GM23248 (cell line): ENCODE measurements around the gene MX1. TPM values are rescaled to one million over a fixed set of nuclear protein-coding genes. Genes with fewer than 3 reads are reported as not detected.

Source experiments
- DNase-seq: peaks from one replicate; pipeline ENCODE4 v3.0.0-alpha.2; 2015
- H2AFZ ChIP-seq: fragments of 200-600 bp; sonication (generic); 2 replicates; pipeline ENCODE4 v1.6.1; 2016; ENCODE audit warnings: antibody characterized with exemption
- H3F3A ChIP-seq: fragments of 200-600 bp; sonication (generic); 2 replicates; pipeline ENCODE4 v1.6.1; 2016; ENCODE audit warnings: mild to moderate bottlenecking, antibody characterized with exemption, mixed run types; ENCODE audit not compliant: insufficient read depth
- H3K27ac ChIP-seq: fragments of 200-600 bp; sonication (generic); 2 replicates; pipeline ENCODE4 v1.5.1; 2016; ENCODE audit warnings: mild to moderate bottlenecking
- H3K27me3 ChIP-seq: fragments of 200-600 bp; sonication (generic); replicated peaks from 2 replicates; pipeline ENCODE4 v1.6.1; 2016; ENCODE audit warnings: mild to moderate bottlenecking; ENCODE audit not compliant: insufficient read depth
- H3K36me3 ChIP-seq: fragments of 200-600 bp; sonication (generic); 2 replicates; pipeline ENCODE4 v1.6.1; 2016; ENCODE audit warnings: low read depth, mild to moderate bottlenecking
- H3K4me1 ChIP-seq: fragments of 200-600 bp; sonication (generic); 2 replicates; pipeline ENCODE4 v1.6.1; 2016; ENCODE audit warnings: mild to moderate bottlenecking; ENCODE audit not compliant: insufficient read depth
- H3K4me2 ChIP-seq: fragments of 200-600 bp; sonication (generic); one replicate; pipeline ENCODE4 v1.6.1; 2016; ENCODE audit warnings: mild to moderate bottlenecking; ENCODE audit not compliant: unreplicated experiment
- H3K4me3 ChIP-seq: fragments of 200-600 bp; sonication (generic); 2 replicates; pipeline ENCODE4 v1.5.1; 2016; ENCODE audit warnings: mild to moderate bottlenecking
- H3K79me2 ChIP-seq: fragments of 200-600 bp; sonication (generic); 2 replicates; pipeline ENCODE4 v1.6.1; 2016; ENCODE audit warnings: mild to moderate bottlenecking; ENCODE audit not compliant: insufficient read depth
- H3K9ac ChIP-seq: fragments of 200-600 bp; sonication (generic); 2 replicates; pipeline ENCODE4 v1.6.1; 2016; ENCODE audit warnings: mild to moderate bottlenecking
- H3K9me2 ChIP-seq: fragments of 200-600 bp; sonication (generic); 2 replicates; pipeline ENCODE4 v1.6.1; 2016; ENCODE audit warnings: mixed run types, mild to moderate bottlenecking, moderate library complexity; ENCODE audit not compliant: insufficient read depth
- H3K9me3 ChIP-seq: fragments of 200-600 bp; sonication (generic); one replicate; pipeline ENCODE4 v1.6.1; 2017; ENCODE audit warnings: low read depth
- H4K20me1 ChIP-seq: fragments of 200-600 bp; sonication (generic); 2 replicates; pipeline ENCODE4 v1.6.0; 2016; ENCODE audit not compliant: insufficient read depth
- EZH2 ChIP-seq: fragments of 200-600 bp; sonication (generic); IDR thresholded peaks from 2 replicates; pipeline ENCODE4 v1.6.1; 2018; ENCODE audit warnings: antibody characterized with exemption, mild to moderate bottlenecking; ENCODE audit not compliant: insufficient read depth, poor library complexity, severe bottlenecking
- EZH2phosphoT487 ChIP-seq: fragments of 200-600 bp; sonication (generic); IDR thresholded peaks from 2 replicates; pipeline ENCODE4 v1.6.1; 2018; ENCODE audit warnings: antibody characterized with exemption, moderate library complexity, mild to moderate bottlenecking, low read depth; ENCODE audit not compliant: insufficient read depth
- WGBS, 2 experiments: methylation state at CpG; one replicate each; pipeline ENCODE4 v1.1.6; 2015 to 2017; ENCODE audit warnings: low lambda C conversion rate in 2 of 2, low coverage in 1 of 2; ENCODE audit errors: missing lambda C conversion rate in 2 of 2; 5-methylcytosine and 5-hydroxymethylcytosine counted together
- in situ Hi-C: fragments of 300-500 bp; cut with MboI; formaldehyde crosslinking; loops from 2 replicates; pipeline ENCODE4 v1.15.0; 2020
- polyA plus RNA-seq: library from polyadenylated mRNA; unstranded; fragments of >200 nt; fragmentation: Nextera tagmentation; extraction: Ambion mirVana; gene quantifications from 2 replicates; pipeline ENCODE4 v1.2.1, GENCODE V29; 2016
- total RNA-seq: library from RNA; depleted of rRNA; stranded (reverse); fragments of >200 nt; shearing (Covaris generic); gene quantifications from 2 replicates; pipeline ENCODE4 v1.2.3, GENCODE V29; 2014

The MX1 gene
- total and polyA plus RNA-seq, 2 experiments from 2014 or later, result 1.6 to 1.9 TPM

DNA sequence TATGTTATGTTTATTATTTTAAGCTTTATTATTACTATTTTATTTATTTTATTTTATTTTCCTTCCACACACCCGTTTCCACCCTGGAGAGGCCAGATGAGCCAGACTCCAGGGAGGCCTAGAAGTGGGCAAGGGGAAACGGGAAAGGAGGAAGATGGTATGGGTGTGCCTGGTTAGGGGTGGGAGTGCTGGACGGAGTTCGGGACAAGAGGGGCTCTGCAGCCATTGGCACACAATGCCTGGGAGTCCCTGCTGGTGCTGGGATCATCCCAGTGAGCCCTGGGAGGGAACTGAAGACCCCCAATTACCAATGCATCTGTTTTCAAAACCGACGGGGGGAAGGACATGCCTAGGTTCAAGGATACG lies 468 bp upstream of the MX1 start:
- Histone ChIP-seq H3K9ac (peak overlapping the region; percentile 66), H3K4me1 (0 out of 2 replicates have a peak, but pooled peaks cover 3% of the 10 kb centered on the region), H3K27me3 (peaks cover 6% of the 10 kb centered on the region), H3K4me3 (peak overlapping the region; percentile 78), H3K4me2 (peak overlapping the region; percentile 90), H2AFZ (peak overlapping the region; percentile 80), H4K20me1 (no peaks in the 10 kb centered on the region), H3K36me3 (no peaks in the 10 kb centered on the region), H3F3A (no peaks in the 10 kb centered on the region), H3K79me2 (no peaks in the 10 kb centered on the region), H3K9me2 (no peaks in the 10 kb centered on the region), H3K9me3 (no peaks in the 10 kb centered on the region), H3K27ac (no peak overlapping the region)
- 63% methylated on average over 7 of the region's 7 CpGs for WGBS, 2 experiments
- no peak for DNase-seq
- in situ Hi-C loops, result no loop called here
- TF ChIP-seq EZH2phosphoT487 (no peak), EZH2 (no peak)

DNA sequence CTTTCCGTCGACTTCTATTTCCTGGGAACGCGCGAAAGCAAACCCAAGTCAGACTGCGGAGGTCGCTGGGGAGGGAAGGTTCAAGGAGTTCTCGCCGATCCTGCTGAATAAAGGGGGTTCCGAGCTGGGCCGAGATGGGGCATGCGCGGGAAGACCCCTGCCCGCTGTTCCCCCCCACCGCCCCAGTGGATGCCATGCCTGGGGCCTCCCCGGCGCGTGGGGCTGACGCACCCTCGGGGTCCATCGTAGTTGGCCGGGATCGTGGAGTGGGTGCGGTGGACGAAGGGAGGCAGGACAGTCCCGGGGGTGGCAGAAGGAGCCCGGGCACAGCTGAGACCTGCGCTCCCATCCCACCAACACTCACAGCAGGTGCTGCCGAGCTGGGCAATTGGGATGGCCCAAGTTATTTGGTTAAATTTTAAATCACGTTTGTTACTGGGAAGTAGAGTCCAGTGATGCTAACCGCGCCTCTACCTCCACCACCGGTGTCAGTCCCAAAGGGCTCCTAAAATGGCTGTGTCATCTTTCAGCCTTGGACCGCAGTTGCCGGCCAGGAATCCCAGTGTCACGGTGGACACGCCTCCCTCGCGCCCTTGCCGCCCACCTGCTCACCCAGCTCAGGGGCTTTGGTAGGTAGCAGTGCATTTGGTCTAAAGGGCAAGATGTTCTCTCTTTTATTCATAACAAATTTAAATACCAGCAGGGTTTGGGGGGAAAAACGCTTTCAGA lies 801 bp downstream of the MX1 start:
- TF ChIP-seq EZH2, result no peak
- TF ChIP-seq EZH2phosphoT487, result no peak
- Histone ChIP-seq H3K9me2 (no peaks in the 10 kb centered on the region), H3K4me1 (no peaks in the 10 kb centered on the region), H3K9ac (peak overlapping the region; percentile 66), H3K9me3 (no peaks in the 10 kb centered on the region), H3F3A (no peaks in the 10 kb centered on the region), H2AFZ (peak overlapping the region; percentile 80), H3K27ac (no peak overlapping the region), H3K36me3 (no peaks in the 10 kb centered on the region), H3K27me3 (peaks cover 6% of the 10 kb centered on the region), H3K4me2 (peak overlapping the region; percentile 90), H4K20me1 (no peaks in the 10 kb centered on the region), H3K4me3 (peak overlapping the region; percentile 78), H3K79me2 (no peaks in the 10 kb centered on the region)
- in situ Hi-C loops, result no loop called here
- DNase-seq, result no peak
- WGBS, 2 experiments, result 33 to 47% methylated on average over 29 to 41 of the region's 41 CpGs

GRCh38 chr21:41427556-41427955 lies 1.5 kb downstream of the MX1 start:
- in situ Hi-C loops, result no loop called here
- H3F3A ChIP-seq, result no peaks in the 10 kb centered on the region
- 90 to 92% methylated on average over 8 of the region's 8 CpGs for WGBS, 2 experiments

GRCh38 chr21:41428311-41428710 lies 2.3 kb downstream of the MX1 start:
- Histone ChIP-seq H3K9ac (no peak overlapping the region), H3K79me2 (no peaks in the 10 kb centered on the region), H2AFZ (no peak overlapping the region), H3K4me2 (no peak overlapping the region), H3K27ac (no peak overlapping the region), H3K4me1 (no peaks in the 10 kb centered on the region), H3K36me3 (no peaks in the 10 kb centered on the region), H4K20me1 (no peaks in the 10 kb centered on the region), H3K27me3 (peaks cover 6% of the 10 kb centered on the region), H3K9me2 (no peaks in the 10 kb centered on the region), H3K9me3 (no peaks in the 10 kb centered on the region), H3F3A (no peaks in the 10 kb centered on the region), H3K4me3 (no peak overlapping the region)
- in situ Hi-C loops, result no loop called here
- 92% methylated on average over 8 of the region's 8 CpGs for WGBS, 2 experiments
- DNase-seq, result no peak
- no peak for TF ChIP-seq EZH2
- no peak for TF ChIP-seq EZH2phosphoT487

More at GRCh38 chr21:41427556-41427955, 1.5 kb downstream of the MX1 start:
- Histone ChIP-seq H3K4me1 (no peaks in the 10 kb centered on the region), H3K9ac (no peak overlapping the region), H3K27me3 (peaks cover 6% of the 10 kb centered on the region), H2AFZ (no peak overlapping the region), H3K27ac (no peak overlapping the region), H3K9me2 (no peaks in the 10 kb centered on the region), H4K20me1 (no peaks in the 10 kb centered on the region), H3K4me2 (no peak overlapping the region), H3K79me2 (no peaks in the 10 kb centered on the region), H3K9me3 (no peaks in the 10 kb centered on the region), H3K4me3 (no peak overlapping the region), H3K36me3 (no peaks in the 10 kb centered on the region)
- DNase-seq, result no peak
- TF ChIP-seq EZH2, result no peak
- TF ChIP-seq EZH2phosphoT487, result no peak
